Prostate gland (tissue), 2 donors: ENCODE measurements around the gene CDC20B.

Experiments
- POLR2AphosphoS5 ChIP-seq: sonication (generic); formaldehyde crosslinking; IDR thresholded peaks from one replicate; pipeline ENCODE4 v1.6.1; 2017; ENCODE audit warnings: antibody characterized with exemption
- TF ChIP-seq, protein P1 (sequence below), 4 experiments: fragments of 200-600 bp in 2 of 4; fragments of 450-650 bp in 2 of 4; sonication (generic) in 2 of 4; IDR thresholded peaks; 1 replicate in 3 of 4; 2 replicates in 1 of 4; pipeline ENCODE4 v1.5.1; 2016 to 2019; ENCODE audit warnings: antibody characterized with exemption in 4 of 4, mild to moderate bottlenecking in 2 of 4, moderate library complexity in 2 of 4

DNA sequence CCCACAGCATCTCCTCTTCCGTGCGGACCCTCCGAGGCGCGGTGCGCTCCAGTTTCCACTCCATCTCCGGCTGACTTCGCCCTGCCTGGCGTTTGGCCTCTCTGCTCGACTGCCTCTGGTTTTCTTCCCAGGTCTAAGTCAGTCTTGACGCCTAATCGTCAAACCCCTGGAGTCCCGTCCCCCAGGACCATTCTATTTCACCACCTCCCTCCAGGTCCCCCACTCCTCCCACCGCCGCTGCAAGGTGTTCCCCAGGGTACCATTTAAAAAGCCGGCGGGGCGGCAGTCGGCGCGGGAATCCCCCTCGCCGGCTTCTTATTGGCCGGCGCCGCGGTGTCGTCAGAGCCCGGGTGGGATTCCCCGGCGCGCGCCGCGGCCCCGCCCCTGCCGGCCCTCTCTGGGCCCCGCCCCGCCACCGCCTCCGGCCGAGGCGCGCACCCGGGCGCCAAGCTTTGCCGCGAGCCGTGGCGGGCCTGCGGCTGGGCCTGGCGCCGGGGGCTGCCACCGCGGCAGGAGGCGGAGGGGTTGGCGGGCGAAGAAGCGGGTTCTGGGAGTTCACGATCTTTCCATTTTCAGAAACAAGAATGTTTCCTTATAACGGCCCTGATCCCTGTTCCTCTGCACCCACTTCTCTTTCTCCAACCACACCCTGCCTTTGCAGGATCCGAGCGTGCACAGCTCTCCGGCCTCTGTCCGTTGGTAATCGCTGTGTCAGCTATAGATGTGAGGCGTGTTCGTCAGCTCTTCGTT lies at the start of gene CDC20B:
- TF ChIP-seq POLR2AphosphoS5 = no peak
- TF ChIP-seq, protein P1, sequence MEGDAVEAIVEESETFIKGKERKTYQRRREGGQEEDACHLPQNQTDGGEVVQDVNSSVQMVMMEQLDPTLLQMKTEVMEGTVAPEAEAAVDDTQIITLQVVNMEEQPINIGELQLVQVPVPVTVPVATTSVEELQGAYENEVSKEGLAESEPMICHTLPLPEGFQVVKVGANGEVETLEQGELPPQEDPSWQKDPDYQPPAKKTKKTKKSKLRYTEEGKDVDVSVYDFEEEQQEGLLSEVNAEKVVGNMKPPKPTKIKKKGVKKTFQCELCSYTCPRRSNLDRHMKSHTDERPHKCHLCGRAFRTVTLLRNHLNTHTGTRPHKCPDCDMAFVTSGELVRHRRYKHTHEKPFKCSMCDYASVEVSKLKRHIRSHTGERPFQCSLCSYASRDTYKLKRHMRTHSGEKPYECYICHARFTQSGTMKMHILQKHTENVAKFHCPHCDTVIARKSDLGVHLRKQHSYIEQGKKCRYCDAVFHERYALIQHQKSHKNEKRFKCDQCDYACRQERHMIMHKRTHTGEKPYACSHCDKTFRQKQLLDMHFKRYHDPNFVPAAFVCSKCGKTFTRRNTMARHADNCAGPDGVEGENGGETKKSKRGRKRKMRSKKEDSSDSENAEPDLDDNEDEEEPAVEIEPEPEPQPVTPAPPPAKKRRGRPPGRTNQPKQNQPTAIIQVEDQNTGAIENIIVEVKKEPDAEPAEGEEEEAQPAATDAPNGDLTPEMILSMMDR (IDR thresholded peaks at IDR 0.05) = no peak
